ENCODE data around the gene WDR19.
"Not testable (repeated sequence)": the region's sequence is repeated elsewhere in the genome, so short reads cannot be mapped to it uniquely, and the experiment has no call there.

Gene WDR19

GRCh38 chr4:39233114-39233513, 50.8 kb downstream of the WDR19 start:
- no peak for DNase-seq (ENCODE audit: low spot score)

- peak; percentile 6 for DNase-seq (ENCODE audit: low spot score)
Measured at GRCh38 chr4:39233783-39234182, 51.5 kb downstream of the WDR19 start.

- DNase-seq (ENCODE audit: low spot score): no peak
Measured at GRCh38 chr4:39235021-39235420, 52.7 kb downstream of the WDR19 start.

- DNase-seq (ENCODE audit: low spot score): no peak
Measured at GRCh38 chr4:39235696-39236095, 53.4 kb downstream of the WDR19 start.

GRCh38 chr4:39237179-39237578, 54.9 kb downstream of the WDR19 start:
- DNase-seq (ENCODE audit: low spot score): no peak

GRCh38 chr4:39243462-39243861, 61.1 kb downstream of the WDR19 start:
- no peak for DNase-seq (ENCODE audit: low spot score)

GRCh38 chr4:39255266-39255665, 72.9 kb downstream of the WDR19 start:
- DNase-seq (ENCODE audit: low spot score): peak; percentile 73

- DNase-seq (ENCODE audit: low spot score): no peak
Measured at GRCh38 chr4:39255871-39256270, 73.5 kb downstream of the WDR19 start.

- no peak for DNase-seq (ENCODE audit: low spot score)
Measured at GRCh38 chr4:39256436-39256835, 74.1 kb downstream of the WDR19 start.

GRCh38 chr4:39259571-39260330, 77.4 kb downstream of the WDR19 start:
- peak; percentile 62 for DNase-seq (ENCODE audit: low spot score)

- DNase-seq (ENCODE audit: low spot score): no peak
Measured at GRCh38 chr4:39263895-39264294, 81.6 kb downstream of the WDR19 start.

GRCh38 chr4:39274503-39274902, 92.2 kb downstream of the WDR19 start:
- DNase-seq (ENCODE audit: low spot score): no peak

- DNase-seq (ENCODE audit: low spot score): not testable (repeated sequence)
Measured at GRCh38 chr4:39277661-39278060, 95.3 kb downstream of the WDR19 start.

GRCh38 chr4:39278476-39278875, 96.1 kb downstream of the WDR19 start:
- no peak for DNase-seq (ENCODE audit: low spot score)

- no peak for DNase-seq (ENCODE audit: low spot score)
Measured at GRCh38 chr4:39279416-39279815, 97.1 kb downstream of the WDR19 start.

- no peak for DNase-seq (ENCODE audit: low spot score)
Measured at GRCh38 chr4:39280770-39281169, 98.4 kb downstream of the WDR19 start.

GRCh38 chr4:39285111-39285795, 102.9 kb downstream of the WDR19 start:
- DNase-seq (ENCODE audit: low spot score): no peak

- no peak for DNase-seq (ENCODE audit: low spot score)
Measured at GRCh38 chr4:39285853-39286252, 103.5 kb downstream of the WDR19 start.

- DNase-seq (ENCODE audit: low spot score): no peak
Measured at GRCh38 chr4:39286263-39286662, 103.9 kb downstream of the WDR19 start.

GRCh38 chr4:39287223-39287622, 104.9 kb downstream of the WDR19 start:
- no peak for DNase-seq (ENCODE audit: low spot score)

- DNase-seq (ENCODE audit: low spot score): no peak
Measured at GRCh38 chr4:39291686-39292085, 109.4 kb downstream of the WDR19 start.

- not testable (repeated sequence) for DNase-seq (ENCODE audit: low spot score)
Measured at GRCh38 chr4:39292433-39292832, 110.1 kb downstream of the WDR19 start.

GRCh38 chr4:39295784-39296183, 113.5 kb downstream of the WDR19 start:
- DNase-seq (ENCODE audit: low spot score): no peak

- no peak for DNase-seq (ENCODE audit: low spot score)
Measured at GRCh38 chr4:39302901-39303300, 120.6 kb downstream of the WDR19 start.
